GM21825 (cell line): ENCODE results near the gene TTLL9.
A peak's percentile ranks its signal among the peaks of the same experiment; 100 is the strongest.

Source experiments
- ATAC-seq: cut with Tn5 transposase; IDR thresholded peaks from one replicate; pipeline ENCODE4 v1.9.1; 2021; ENCODE audit warnings: mild to moderate bottlenecking, moderate library complexity; ENCODE audit not compliant: unreplicated experiment

TTLL9 gene

GRCh38 chr20:31877684-31878083, 7.2 kb downstream of the TTLL9 start:
- no peak for ATAC-seq

- ATAC-seq: peak; percentile 55
Observed at GRCh38 chr20:31879143-31879987, 8.9 kb downstream of the TTLL9 start.

- no peak for ATAC-seq
Observed at GRCh38 chr20:31881945-31882344, 11.5 kb downstream of the TTLL9 start.

- ATAC-seq: no peak
Observed at GRCh38 chr20:31883829-31884228, 13.4 kb downstream of the TTLL9 start.

- ATAC-seq: no peak
Observed at GRCh38 chr20:31890646-31891045, 20.2 kb downstream of the TTLL9 start.

GRCh38 chr20:31894980-31895675, 24.7 kb downstream of the TTLL9 start:
- ATAC-seq: peak; percentile 89

- no peak for ATAC-seq
Observed at GRCh38 chr20:31896049-31896448, 25.6 kb downstream of the TTLL9 start.

- no peak for ATAC-seq
Observed at GRCh38 chr20:31897541-31897940, 27.1 kb downstream of the TTLL9 start.

- no peak for ATAC-seq
Observed at GRCh38 chr20:31901615-31902014, 31.2 kb downstream of the TTLL9 start.

GRCh38 chr20:31903627-31904386, 33.4 kb downstream of the TTLL9 start:
- ATAC-seq: no peak

- no peak for ATAC-seq
Observed at GRCh38 chr20:31906001-31906400, 35.6 kb downstream of the TTLL9 start.

GRCh38 chr20:31907046-31907445, 36.6 kb downstream of the TTLL9 start:
- no peak for ATAC-seq

GRCh38 chr20:31908016-31908415, 37.6 kb downstream of the TTLL9 start:
- ATAC-seq: no peak

GRCh38 chr20:31908424-31908823, 38.0 kb downstream of the TTLL9 start:
- no peak for ATAC-seq

GRCh38 chr20:31909253-31910070, 39.0 kb downstream of the TTLL9 start:
- ATAC-seq: no peak

GRCh38 chr20:31910071-31910803, 39.8 kb downstream of the TTLL9 start:
- ATAC-seq: no peak

- no peak for ATAC-seq
Observed at GRCh38 chr20:31913431-31914157, 43.2 kb downstream of the TTLL9 start.

GRCh38 chr20:31914170-31914569, 43.7 kb downstream of the TTLL9 start:
- no peak for ATAC-seq
